ENCODE results near the gene TADA2B.
"Not testable (repeated sequence)": the region's sequence is repeated elsewhere in the genome, so short reads cannot be mapped to it uniquely, and the experiment has no call there.

DNA sequence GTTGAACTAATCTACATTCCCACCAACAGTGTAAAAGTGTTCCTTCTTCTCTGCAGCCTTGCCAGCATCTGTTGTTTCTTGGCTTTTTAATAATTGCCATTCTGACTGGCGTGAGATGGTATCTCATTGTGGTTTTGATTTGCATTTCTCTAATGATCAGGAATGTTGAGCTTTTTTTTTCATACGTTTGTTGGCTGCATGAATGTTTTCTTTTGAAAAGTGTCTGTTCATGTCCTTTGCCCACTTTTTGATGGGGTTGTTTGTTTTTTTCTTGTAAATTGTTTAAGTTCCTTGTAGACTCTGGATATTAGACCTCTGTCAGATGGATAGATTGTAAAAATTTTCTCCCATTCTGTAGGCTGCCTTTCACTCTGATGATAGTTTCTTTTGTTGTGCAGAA is 36.7 kb downstream of the TADA2B start:
- not testable (repeated sequence) for TF ChIP-seq YY1 (IDR thresholded peaks at IDR 0.05; ENCODE audit: insufficient read depth, insufficient read length); SUZ12 (IDR thresholded peaks at IDR 0.05; ENCODE audit: extremely low read depth, insufficient read depth, insufficient read length); ZNF274 (IDR thresholded peaks at IDR 0.05; ENCODE audit: low read depth, low read length)

Data from NT2/D1 (cell line).